Upper lobe of left lung (tissue), 6 donors: ENCODE results near the gene STAC. TPM values are rescaled to one million over a fixed set of nuclear protein-coding genes. Genes with fewer than 3 reads are reported as not detected.
A peak's percentile ranks its signal among the peaks of the same experiment; 100 is the strongest.
"Not testable (repeated sequence)": the region's sequence is repeated elsewhere in the genome, so short reads cannot be mapped to it uniquely, and the experiment has no call there.

Source experiments
- ATAC-seq, 2 donors: fragments of 200-7000 bp; cut with Tn5 transposase; one replicate each; pipeline ENCODE4 v1.9.1; 2022; ENCODE audit warnings: mild to moderate bottlenecking in 2 of 2, moderate library complexity in 2 of 2; ENCODE audit not compliant: low FRiP score in 2 of 2
- DNase-seq, 2 donors: peaks; one replicate each; pipeline ENCODE4 v3.0.0-alpha.2; 2019 to 2020
- H3K27ac ChIP-seq, 4 donors: fragments of 200-600 bp; sonication (generic); one replicate each; pipeline ENCODE4 v1.5.1; 2016 to 2019
- H3K27me3 ChIP-seq, 4 donors: fragments of 200-600 bp; sonication (generic); one replicate each; pipeline ENCODE4 v1.5.1; 2017 to 2019
- H3K36me3 ChIP-seq, 4 donors: fragments of 200-600 bp; sonication (generic); one replicate each; pipeline ENCODE4 v1.5.1; 2016 to 2019
- H3K4me1 ChIP-seq, 4 donors: fragments of 200-600 bp; sonication (generic); one replicate each; pipeline ENCODE4 v1.5.1; 2018 to 2019
- H3K4me3 ChIP-seq, 4 donors: fragments of 200-600 bp; sonication (generic); one replicate each; pipeline ENCODE4 v1.5.1; 2017 to 2019; ENCODE audit warnings: mild to moderate bottlenecking in 2 of 4, moderate library complexity in 1 of 4
- H3K9me3 ChIP-seq, 4 donors: fragments of 200-600 bp; sonication (generic); one replicate each; pipeline ENCODE4 v1.5.1; 2018 to 2019
- EP300 ChIP-seq, 4 donors: sonication (generic); formaldehyde crosslinking; IDR thresholded peaks; one replicate each; pipeline ENCODE4 v1.5.1; 2017; ENCODE audit warnings: antibody characterized with exemption in 4 of 4, control low read depth in 2 of 4
- POLR2A ChIP-seq, 4 donors: fragments of 450-650 bp; IDR thresholded peaks; one replicate each; pipeline ENCODE4 v1.5.1; 2016 to 2017; ENCODE audit warnings: antibody characterized with exemption in 4 of 4, mild to moderate bottlenecking in 2 of 4
- POLR2AphosphoS5 ChIP-seq, 2 donors: sonication (generic); formaldehyde crosslinking; IDR thresholded peaks; one replicate each; pipeline ENCODE4 v1.5.1; 2017; ENCODE audit warnings: antibody characterized with exemption in 2 of 2
- WGBS, 2 donors: methylation state at CpG; one replicate each; pipeline ENCODE4 v1.1.5; 2017 to 2018; 5-methylcytosine and 5-hydroxymethylcytosine counted together
- total RNA-seq, 6 donors: library from RNA; depleted of rRNA in 4 of 6; stranded (reverse); fragments of >200 nt in 4 of 6; gene quantifications; one replicate each; pipeline versions ENCODE4 v1.1.0 to v1.2.1, GENCODE V29; 2016 to 2021
- TF ChIP-seq, protein P1 (sequence below), 6 experiments: fragments of 450-650 bp in 4 of 6; fragments of 200-600 bp in 2 of 6; sonication (generic) in 2 of 6; IDR thresholded peaks; one replicate each; pipeline ENCODE4 v1.5.1; 2016 to 2019; ENCODE audit warnings: antibody characterized with exemption in 6 of 6
- donor health status: DM: no; HTN: no; CAD: no; lungs with moderate emphysema.
- donor health status: DM: no; HTN: yes; CAD: no; lungs with severe emphysema.

STAC gene
- total RNA-seq, 6 donors from 2014 or later: 11.5 to 31.2 (median 23.5) TPM

DNA sequence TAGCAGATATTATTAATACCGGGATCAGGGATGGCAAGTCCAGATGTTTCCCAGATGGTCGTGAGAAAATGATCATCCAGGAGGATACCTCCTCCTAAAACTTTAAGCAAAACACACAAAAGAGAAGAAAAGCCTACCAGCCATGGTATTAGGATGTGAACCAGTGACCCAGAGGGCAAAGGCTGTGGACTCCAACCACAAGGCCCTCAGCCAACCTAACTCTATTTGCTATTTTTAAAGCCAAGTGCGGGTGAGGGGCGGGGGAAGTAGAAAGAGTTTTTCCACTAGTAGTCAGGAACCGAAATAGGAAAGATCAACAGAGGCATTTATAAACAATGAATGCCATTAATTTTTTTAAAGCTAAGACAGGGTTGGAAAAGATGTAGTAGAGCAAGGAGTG, 77.4 kb downstream of the STAC start:
- TF ChIP-seq EP300 (IDR thresholded peaks at IDR 0.05) (no peak), POLR2A (IDR thresholded peaks at IDR 0.05) (no peak), POLR2AphosphoS5 (IDR thresholded peaks at IDR 0.05) (no peak)
- TF ChIP-seq, protein P1, sequence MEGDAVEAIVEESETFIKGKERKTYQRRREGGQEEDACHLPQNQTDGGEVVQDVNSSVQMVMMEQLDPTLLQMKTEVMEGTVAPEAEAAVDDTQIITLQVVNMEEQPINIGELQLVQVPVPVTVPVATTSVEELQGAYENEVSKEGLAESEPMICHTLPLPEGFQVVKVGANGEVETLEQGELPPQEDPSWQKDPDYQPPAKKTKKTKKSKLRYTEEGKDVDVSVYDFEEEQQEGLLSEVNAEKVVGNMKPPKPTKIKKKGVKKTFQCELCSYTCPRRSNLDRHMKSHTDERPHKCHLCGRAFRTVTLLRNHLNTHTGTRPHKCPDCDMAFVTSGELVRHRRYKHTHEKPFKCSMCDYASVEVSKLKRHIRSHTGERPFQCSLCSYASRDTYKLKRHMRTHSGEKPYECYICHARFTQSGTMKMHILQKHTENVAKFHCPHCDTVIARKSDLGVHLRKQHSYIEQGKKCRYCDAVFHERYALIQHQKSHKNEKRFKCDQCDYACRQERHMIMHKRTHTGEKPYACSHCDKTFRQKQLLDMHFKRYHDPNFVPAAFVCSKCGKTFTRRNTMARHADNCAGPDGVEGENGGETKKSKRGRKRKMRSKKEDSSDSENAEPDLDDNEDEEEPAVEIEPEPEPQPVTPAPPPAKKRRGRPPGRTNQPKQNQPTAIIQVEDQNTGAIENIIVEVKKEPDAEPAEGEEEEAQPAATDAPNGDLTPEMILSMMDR (IDR thresholded peaks at IDR 0.05): no peak
- ATAC-seq: no peak
- DNase-seq: no peak
- 65 to 69% methylated on average over 5 of the region's 5 CpGs for WGBS, 2 donors
- H3K4me1 ChIP-seq: peaks cover 0 to 5% (median 1%) of the 10 kb centered on the region in 4 donors
- no peak overlapping the region for H3K4me3 ChIP-seq
- no peaks in the 10 kb centered on the region for H3K36me3 ChIP-seq
- no peaks in the 10 kb centered on the region for H3K27me3 ChIP-seq
- no peak overlapping the region for H3K27ac ChIP-seq
- H3K9me3 ChIP-seq: no peaks in the 10 kb centered on the region

DNA sequence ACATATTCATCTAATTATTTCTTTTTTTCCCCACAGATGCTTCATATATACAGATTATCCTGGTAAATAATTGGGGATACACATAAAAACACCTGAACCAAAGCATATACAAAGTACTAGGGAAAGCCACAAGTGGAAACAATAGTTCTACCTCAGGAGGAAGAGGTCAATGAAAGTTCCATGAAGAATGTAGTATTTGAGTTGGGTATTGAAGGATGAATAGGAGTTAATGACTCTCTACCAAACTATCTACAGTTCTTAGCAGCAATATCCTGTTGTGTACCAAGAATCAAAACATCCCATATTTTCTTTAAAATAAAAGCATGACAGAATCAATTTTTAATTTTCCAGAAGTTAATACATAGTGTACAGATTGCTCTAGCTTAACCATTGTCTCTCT, 78.9 kb downstream of the STAC start:
- no peak overlapping the region for H3K4me3 ChIP-seq
- no peaks in the 10 kb centered on the region for H3K36me3 ChIP-seq
- no peak overlapping the region for H3K27ac ChIP-seq
- peaks cover 0 to 5% (median 1%) of the 10 kb centered on the region in 4 donors for H3K4me1 ChIP-seq
- DNase-seq (no peak), ATAC-seq (no peak)
- TF ChIP-seq EP300 (IDR thresholded peaks at IDR 0.05) (no peak), POLR2A (IDR thresholded peaks at IDR 0.05) (no peak), POLR2AphosphoS5 (IDR thresholded peaks at IDR 0.05) (no peak)
- TF ChIP-seq, protein P1 (IDR thresholded peaks at IDR 0.05): no peak
- no peaks in the 10 kb centered on the region for H3K9me3 ChIP-seq
- no peaks in the 10 kb centered on the region for H3K27me3 ChIP-seq

DNA sequence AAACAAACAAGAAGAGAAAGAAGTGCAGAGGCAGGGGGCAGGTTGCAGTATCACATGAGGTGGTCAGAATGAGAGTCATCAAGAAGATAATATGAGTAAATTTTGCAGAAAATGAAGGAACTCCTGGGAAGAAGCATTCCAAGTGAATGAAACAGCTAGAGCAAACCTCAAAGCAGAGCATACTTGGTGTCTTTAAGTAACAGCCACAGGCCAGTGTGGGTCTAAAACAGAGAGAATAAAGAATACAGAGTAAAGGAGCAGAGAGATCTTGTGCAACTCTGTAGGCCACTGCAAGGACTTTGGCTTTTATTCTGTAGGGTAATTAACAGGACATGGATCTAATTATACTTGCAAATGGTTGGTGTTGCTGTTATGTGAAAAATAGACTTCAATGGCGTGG, 81.3 kb downstream of the STAC start:
- H3K4me3 ChIP-seq: no peak overlapping the region
- peaks cover 0 to 6% (median 2%) of the 10 kb centered on the region in 4 donors for H3K9me3 ChIP-seq
- 60 to 92% methylated on average over 1 of the region's 1 CpG for WGBS, 2 donors
- no peak for DNase-seq
- no peaks in the 10 kb centered on the region for H3K36me3 ChIP-seq
- H3K27me3 ChIP-seq: no peaks in the 10 kb centered on the region
- H3K27ac ChIP-seq: no peak overlapping the region
- TF ChIP-seq POLR2AphosphoS5 (IDR thresholded peaks at IDR 0.05): no peak
- TF ChIP-seq EP300 (IDR thresholded peaks at IDR 0.05): no peak
- TF ChIP-seq POLR2A (IDR thresholded peaks at IDR 0.05): no peak
- TF ChIP-seq, protein P1 (IDR thresholded peaks at IDR 0.05): no peak
- ATAC-seq: no peak
- H3K4me1 ChIP-seq: no peaks in the 10 kb centered on the region

DNA sequence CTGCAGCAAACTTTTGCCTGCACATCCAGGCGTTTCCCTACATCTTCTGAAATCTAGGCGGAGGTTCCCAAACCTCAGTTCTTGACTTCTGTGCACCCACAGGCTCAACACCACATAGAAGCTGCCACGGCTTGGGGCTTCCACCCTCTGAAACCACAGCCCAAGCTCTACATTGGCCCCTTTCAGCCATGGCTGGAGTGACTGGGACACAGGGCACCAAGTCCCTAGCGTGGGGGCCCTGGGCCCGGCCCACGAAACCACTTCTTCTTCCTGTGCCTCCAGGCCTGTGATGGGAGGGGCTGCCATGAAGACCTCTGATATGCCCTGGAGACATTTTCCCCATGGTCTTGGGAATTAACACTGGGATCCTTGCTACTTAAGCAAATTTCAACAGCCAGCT, 91.7 kb downstream of the STAC start:
- not testable (repeated sequence) for H3K4me1 ChIP-seq, ATAC-seq, H3K4me3 ChIP-seq, H3K9me3 ChIP-seq, H3K36me3 ChIP-seq, H3K27me3 ChIP-seq, H3K27ac ChIP-seq
- WGBS, 2 donors: 77 to 93% methylated on average over 3 to 6 of the region's 6 CpGs
- DNase-seq: peak in 1 of 2 donors; percentile 43

DNA sequence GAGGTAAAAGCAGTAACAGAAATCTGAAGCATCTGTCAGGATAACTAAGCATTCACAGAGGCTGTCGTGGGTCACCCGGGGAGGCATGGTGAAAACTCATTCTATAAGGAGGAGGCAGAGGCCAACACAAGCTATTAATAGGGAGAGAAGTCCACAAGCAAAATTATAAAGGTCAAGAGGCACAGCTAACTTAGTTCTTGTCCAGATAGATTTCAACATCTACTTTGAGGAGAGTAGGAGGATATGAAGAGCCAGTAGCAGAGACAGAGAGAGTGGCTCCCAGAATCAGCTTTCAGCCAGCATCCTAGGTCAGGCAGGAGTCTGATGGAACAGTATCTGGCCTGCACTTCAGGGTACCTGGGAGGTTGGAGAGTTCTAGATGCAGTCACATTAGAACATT, 95.3 kb downstream of the STAC start:
- TF ChIP-seq POLR2A (IDR thresholded peaks at IDR 0.05) (no peak), EP300 (IDR thresholded peaks at IDR 0.05) (no peak), POLR2AphosphoS5 (IDR thresholded peaks at IDR 0.05) (no peak)
- TF ChIP-seq, protein P1 (IDR thresholded peaks at IDR 0.05): no peak
- H3K36me3 ChIP-seq: no peaks in the 10 kb centered on the region
- H3K9me3 ChIP-seq: no peaks in the 10 kb centered on the region
- H3K4me1 ChIP-seq: no peaks in the 10 kb centered on the region
- DNase-seq (no peak), ATAC-seq (peak in 1 of 2 donors; percentile 20)
- WGBS, 2 donors: 81 to 87% methylated on average over 2 of the region's 2 CpGs
- H3K27ac ChIP-seq: no peak overlapping the region
- no peak overlapping the region for H3K4me3 ChIP-seq
- no peaks in the 10 kb centered on the region for H3K27me3 ChIP-seq
